CMK (cell line): ENCODE data around the gene AGAP1.

Experiments
- DNase-seq: peaks from one replicate; pipeline ENCODE4 v3.0.0-alpha.2; 2010; ENCODE audit warnings: low read depth

AGAP1 gene

DNA sequence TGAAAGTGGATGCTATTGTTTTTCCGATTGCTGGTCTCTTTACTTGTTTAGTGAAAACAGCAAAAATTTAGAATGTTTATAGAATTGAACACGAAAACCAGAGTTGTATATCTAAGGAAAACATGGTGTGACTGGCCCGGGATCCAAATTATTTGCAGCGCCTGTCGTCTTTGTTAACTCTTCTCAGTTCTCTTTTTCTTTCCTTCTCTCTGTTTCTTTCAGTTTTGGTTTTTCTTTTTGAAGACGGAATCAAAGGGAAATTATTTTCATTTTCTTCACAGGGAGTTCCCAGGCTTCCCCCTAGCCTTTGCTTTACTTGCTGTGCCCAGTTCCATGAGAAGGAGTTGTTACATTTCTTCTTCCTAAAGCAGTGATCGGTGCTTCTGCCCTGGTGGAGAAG lies 76.0 kb downstream of the AGAP1 start:
- DNase-seq = no peak

DNA sequence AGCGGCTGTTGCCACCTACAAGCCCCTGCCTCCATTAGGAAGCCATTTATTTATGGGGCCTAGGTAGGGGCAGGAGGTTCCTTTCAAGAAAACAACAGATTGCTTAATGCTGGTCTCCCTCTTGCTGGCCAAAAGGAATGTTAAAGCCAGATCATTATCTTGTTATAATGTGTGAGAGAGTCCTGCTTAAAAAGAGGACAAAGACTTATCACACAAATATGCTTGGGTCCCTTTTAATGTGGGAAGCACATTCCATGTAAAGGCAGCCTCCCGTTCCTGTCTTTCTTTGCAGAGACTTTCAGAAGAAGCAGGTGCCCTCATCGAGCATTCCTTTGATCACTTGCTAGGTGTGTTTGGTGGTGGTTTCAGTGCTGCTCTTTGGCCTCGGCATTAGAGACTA lies 76.4 kb downstream of the AGAP1 start:
- DNase-seq = no peak

DNA sequence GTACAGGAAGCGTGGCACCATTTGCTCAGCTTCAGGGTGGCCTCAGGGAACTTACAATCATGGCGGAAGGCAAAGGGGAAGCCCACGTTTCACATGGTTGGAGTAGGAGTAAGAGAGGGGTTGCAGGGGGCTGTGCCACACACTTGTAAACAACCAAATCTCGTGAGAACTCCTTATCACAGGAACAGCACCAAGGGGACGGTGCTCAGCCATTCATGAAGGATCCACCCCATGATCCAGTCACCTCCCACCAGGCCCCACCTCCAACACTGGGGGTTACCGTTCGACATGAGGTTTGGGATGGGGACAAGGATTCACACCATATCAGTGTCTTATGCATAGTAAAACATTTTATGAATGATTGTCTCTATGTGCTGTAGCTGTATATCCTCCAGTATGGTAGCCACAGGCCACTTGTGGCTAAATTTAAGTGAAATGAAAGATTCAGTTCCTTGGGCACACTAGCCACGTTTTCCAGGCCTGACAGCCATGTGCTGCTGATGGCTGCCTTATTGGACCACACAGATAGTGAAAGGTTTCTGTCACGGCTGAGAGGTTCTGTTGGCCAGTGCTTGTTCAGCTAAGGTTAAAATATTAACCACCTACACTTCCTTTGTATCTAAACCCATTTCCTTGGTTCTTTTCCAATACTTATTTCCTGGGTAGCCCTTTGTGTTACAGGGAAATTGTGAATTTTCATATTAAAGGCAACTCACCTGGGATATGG lies 77.3 kb downstream of the AGAP1 start:
- DNase-seq = no peak

DNA sequence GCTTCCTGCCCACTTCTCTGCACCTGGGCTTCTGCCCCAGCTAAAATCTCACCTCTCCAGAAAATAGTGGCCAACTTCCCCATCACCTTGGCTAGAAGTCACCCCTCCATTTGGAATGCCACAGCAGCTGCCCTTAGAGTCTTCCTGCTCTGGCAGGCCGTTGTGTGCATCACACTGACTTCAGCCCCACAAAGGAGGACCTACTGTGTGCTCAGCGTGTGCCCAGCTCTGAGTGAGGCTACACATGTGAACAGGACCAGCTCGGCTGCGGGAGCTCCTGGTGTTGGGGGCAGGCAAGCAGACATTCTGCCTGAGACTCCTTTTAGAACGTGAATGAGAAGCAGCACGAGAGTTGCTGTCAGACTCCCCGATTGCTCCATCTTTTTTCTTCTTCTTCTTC lies 78.7 kb downstream of the AGAP1 start:
- no peak for DNase-seq

DNA sequence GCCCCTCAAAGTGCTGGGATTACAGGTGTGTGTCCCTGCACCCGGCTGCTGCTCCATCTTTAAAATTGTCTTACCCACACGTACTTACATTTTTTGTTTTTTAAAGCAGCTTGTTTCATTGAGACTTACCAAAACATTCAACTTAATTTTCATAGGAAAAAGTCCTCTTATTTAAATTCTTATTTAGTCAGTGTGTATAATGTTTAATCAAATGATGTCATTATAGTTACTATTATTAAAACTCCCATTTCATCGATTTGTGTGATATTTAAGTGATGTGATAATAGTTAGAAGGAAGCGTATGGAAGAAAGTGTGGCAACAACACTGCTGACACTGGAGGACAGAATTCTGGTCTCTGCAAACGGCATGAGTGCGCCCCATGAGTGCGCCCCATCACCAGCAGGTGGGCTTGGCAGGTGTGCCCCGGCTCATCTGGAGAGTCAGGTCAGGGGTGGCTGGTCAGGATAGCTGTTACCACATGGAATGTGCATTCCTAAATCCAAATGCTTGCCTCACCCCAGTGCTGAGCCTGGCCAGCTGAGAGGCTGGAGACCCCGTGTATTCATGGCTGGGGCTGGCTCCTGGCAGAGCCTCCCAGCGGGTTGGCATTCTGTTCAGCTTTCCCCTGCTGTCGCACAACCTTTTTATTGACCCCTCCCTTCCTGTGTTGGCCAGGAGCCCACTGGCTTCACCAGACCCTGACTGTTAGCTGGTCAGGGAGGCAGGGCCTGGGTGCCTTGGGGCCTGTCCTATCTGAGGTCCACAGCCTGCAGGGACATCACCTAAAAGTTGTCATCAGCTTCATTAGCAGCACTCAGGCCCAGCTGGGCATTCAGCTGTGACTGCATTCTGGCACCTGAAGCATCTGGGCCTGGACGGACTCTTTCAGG lies 79.7 kb downstream of the AGAP1 start:
- no peak for DNase-seq

DNA sequence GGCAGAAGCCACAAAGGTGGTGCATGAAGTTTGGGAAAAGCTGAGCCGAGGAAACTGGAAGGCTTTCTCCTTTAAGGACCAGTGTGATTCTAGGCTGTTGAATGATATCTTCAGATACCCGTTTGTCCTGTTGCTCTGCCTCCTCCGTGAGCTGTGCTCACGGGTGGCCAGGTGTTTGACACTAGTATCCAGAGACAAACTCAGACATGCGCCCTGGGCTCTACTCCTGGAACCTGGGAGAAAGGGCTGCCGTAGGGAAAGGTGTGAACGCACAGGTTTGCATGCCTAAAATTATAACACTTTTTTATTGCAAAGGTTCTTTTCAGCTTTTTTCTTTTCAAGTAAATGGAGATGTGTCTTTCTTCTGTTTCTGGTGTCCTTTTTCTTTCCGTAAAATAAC lies 81.6 kb downstream of the AGAP1 start:
- no peak for DNase-seq

DNA sequence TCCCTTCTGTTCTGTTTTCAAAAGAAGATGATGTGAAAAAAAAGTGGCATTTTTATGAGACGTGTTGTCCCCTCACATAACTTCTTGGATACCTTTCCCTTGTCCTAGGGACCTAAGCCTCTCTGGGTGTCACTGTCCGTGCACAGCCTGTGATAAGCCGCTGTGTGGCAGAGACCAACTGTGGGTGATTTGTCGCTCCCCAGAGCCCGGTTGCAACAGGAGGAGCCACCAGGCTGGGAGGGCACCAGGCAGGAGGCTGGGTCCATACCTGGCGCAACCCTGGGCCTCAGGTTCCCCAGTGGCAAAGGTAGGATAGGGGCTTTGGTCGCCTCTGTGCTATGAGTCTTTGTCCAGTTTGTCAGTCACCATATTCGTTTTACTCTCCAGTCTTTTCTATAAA lies 82.1 kb downstream of the AGAP1 start:
- DNase-seq = no peak

DNA sequence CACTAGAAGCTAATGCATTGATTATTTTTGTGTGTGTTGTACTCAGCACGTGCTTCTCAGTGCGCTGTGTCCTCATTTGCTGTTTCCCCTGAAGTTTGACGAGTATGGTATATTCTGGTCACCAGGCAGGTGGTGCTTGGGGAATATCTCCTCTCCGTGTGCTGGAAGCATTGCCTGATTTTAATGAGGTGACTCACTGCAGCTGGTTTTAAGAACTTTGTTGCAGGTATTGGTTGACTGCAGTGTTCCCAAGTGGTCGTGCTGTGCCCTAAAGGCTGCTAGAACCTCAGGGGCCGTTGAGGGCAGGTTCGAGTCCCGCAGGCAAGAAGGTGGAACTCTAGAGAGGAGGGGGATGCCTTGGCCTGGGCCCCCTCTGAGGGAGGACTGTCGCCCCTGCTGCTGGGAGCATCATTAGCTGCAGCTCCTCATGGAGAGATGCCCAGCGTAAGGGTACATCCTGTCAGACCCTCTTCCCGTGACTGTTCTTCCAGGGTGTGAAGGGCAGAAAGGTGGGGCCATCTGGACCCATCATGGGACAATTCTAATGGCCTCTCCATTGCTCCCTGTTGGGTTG lies 82.6 kb downstream of the AGAP1 start:
- no peak for DNase-seq

DNA sequence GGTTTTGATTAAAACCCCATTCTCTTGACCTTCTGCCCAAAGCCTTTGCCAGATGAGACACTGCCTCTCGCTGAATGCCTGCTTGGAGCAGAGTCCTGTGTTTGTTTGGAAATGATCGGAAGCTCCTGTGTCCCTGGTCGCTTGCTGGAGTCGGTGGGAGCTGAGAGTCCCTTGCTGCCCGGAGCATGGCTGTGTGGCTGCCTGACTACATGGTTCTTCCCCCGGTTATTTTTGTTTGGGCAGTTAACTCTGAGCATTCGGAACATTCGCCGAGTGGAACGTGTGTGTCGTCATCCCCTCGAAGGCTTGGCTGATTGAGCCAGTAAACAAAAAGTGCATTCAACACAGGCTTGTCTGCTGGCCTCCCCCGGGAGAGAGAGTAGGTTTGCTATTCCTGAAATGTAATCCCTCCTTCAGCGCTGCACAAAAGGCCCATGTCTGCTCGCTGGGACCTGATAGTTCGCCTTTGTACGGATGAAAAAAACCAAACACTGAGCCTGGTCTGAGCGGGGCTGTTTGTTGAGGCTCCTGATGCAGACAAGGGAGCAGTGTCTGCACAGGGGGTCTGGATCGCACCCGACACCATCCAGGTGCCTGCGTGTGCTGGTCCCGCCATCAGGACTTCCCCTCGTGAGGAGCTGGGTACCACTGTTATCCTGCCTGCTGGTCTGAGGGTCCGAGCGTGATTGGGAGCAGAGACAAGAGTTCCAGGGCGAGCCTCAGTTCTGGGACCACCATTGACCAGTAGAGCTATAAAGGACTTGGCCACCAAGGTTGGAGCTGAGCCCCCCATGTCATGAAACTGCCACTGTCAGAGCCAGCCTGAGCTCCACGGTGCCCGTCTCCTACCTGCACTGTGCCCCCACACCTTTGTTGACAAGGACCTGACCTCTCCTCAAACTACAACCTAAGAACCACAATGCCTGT lies 83.8 kb downstream of the AGAP1 start:
- no peak for DNase-seq

DNA sequence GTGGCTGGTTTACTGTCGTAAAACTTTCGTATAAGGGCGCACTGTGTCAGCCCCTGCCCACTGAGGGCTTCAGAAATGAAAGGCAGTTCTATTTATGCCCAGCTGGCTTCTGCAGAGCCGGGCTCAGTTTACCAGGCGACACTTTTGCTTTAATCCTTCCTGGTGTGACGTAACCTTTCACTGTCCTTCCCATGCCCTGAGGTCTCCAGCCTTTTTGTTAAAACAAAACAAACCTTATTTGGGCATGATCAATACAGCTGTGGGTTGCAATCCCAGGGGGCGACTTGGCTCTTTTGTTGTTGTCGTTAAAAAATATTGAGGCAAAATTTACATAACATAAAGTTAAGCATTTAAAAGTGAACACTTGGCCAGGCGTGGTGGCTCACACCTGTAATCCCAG lies 85.3 kb downstream of the AGAP1 start:
- no peak for DNase-seq

DNA sequence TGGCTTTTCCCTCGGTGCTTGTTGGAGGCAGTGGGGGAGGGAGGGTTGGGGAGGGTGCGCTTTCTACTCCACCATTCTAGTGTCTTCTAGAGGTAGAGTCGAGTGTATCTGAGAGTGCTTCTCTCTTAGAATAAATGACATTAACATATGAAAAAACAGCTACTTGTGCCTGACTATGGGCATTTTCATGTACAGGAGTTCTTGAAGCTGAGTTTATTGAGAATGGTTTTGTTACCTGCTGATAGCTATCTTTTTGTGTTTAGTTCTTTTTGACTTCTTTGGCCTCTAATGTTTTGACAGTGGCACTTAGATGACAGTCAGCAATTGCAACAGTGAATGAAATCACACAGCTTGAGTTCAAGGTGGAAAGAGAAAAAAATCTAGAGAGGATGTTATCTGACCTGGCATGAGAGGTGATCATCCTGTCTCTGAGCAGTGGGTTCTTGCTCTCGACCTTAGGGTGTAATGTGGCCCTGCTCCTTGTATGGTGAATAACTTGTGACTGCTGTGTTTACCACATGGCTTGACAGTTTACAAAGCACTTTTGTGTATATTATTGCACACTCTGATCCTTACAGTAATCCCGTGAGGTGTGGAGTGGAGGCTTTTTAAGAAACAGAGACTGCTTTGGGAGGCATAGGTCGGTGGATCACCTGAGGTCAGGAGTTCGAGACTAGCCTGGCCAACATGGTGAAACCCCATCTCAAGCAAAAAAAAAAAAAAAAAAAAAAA lies 86.7 kb downstream of the AGAP1 start:
- DNase-seq = no peak

DNA sequence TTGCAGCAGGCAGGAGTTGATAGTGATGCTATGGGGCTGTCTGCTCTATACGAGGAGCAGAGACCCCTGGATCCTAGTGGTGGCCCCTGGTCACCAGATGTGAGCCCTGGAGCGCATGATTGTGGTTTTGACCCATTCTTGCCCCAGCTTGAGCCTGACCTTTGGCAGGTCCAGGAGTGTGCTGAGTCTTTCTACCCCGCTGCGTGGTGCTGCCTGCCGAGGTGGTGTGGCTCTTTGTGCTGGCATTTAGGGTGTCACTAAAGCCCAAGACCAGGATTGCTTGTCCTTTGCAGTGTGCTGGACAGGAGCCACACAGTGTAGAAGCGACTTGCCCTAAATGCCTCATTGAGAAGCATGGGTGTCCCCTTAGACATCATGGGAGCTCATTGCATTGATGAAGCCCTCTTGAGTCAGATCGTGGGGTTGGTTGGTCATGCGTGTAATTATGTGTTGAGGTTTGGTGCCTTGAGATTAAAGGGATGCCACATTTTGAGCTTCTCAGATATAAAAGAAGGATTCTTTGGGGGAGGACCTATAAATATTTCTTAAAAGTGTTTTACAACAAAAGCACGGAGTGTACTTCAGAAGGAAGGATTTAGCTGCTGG lies 88.3 kb downstream of the AGAP1 start:
- no peak for DNase-seq

DNA sequence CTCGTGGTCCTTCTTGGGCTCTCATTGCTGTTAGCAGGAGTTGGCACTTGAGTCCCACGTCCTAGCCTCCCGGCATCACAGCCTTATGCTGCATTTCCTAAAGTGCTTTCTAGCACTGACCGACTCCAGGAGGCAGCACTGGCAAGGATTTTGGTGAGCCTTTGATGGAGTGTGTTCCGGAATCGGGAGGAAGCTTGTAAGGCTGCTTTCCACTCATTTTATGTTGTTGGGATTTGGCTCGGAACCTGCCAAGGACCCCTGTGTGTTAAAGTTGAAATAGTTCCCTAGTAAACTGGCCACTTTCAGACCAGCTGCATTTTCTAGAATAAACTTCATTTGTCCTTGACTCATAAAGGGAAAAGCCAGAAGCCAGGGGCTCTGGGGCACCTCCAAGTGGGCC lies 88.9 kb downstream of the AGAP1 start:
- DNase-seq = no peak

DNA sequence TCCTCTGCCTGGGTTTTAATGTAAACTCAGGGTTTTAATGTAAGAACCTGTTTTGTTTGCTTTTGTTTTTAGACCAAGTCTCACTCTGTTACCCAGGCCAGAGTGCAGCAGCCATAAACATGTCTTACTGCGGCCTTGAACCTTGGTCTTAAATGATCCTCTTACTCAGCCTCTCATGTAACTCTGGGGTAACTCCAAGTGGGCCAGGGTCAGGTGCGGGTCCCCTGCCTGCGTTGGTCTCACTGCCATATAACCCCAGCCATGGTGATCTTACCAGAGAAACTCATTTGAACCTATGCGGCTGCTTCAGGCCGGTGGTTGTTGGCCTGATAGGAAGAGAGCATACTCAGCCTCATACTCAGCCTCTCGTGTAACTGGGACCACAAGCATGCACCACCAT lies 89.3 kb downstream of the AGAP1 start:
- no peak for DNase-seq

DNA sequence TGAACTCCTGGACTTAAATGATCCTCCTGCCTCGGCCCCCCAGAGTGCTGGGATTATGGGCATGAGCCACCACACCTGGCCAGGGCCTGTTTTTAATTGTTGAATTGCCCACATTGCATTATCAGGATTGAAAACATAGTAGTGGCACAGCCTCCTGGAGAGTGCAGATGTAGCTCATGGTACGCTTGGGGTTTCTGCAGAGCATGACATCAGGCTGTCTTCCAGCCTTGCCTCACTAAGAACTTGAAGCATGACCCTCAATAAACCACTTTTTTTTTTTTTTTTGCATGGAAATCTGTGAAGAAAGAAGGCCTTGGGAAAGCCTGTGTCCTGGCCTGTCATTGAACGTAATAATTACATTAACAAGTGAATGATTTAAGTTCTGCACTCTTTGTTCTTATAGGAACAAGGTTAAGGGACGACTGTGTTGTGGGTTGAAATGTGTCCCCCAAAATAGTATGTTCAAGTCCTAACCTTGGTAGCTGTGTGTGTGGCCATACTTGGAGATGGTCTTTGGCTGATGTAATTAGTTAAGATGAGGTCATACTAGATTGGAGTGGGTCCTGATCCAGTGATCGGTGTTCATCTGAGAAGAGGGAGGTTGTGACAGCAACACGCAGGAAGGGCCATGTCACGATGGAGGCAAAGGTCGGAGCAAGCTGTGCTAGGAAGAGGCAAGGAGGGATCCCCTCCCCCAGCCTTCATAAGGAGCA lies 90.2 kb downstream of the AGAP1 start:
- DNase-seq = no peak

DNA sequence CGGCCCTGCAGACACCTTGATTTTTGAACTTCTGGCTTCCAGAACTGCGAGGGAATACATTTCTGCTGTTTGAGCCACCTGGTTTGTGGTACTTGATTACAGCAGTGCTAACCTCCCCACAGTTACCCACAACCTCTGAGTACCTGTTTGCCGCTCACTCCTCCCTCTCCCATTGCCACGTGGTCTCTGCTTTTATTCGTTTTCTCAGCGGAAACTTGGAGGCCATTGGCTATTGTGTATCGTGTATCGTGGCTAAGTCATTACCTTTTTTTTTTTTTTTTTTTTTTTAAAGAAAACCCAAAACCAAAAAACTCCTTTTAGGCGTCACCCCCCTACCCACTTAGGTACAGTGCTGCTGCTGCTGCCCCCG lies 90.8 kb downstream of the AGAP1 start:
- DNase-seq = no peak

DNA sequence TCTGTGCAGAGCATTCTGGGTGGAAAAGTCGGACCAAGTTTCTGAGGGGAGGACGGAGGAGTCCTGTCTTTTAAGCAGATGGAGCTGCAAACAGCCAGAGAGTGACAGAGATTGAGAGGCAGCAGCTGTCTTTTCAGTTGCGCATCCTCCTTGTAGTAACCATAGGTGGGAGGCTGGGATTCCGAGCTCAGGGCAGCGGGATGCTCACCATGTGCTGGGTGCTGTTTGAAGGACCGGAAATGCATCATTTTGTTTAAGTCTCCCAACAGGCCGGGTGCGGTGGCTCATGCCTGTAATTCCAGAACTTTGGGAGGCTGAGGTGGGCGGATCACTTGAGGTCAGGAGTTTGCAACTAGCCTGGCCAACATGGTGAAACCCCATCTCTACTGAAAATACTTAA lies 93.4 kb downstream of the AGAP1 start:
- no peak for DNase-seq

DNA sequence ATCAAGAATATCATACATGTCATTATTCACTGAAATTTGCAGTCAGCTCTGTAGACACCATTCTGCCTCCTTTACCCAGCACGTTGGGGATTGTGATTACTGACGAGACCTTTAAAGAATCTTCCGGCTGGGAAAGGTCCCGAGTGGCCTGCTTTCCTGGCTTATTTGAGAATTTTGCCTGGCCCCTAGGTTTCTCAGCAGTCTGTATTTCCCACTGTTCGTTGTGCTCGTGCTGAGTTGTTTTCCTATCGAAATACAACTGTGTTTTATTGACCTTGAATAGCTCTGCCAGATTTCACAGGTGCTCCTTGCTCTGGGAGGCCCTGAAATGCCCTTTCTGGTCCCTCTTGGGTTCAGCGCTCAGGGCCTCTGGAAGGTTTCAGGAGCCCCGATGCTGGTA lies 94.9 kb downstream of the AGAP1 start:
- no peak for DNase-seq

DNA sequence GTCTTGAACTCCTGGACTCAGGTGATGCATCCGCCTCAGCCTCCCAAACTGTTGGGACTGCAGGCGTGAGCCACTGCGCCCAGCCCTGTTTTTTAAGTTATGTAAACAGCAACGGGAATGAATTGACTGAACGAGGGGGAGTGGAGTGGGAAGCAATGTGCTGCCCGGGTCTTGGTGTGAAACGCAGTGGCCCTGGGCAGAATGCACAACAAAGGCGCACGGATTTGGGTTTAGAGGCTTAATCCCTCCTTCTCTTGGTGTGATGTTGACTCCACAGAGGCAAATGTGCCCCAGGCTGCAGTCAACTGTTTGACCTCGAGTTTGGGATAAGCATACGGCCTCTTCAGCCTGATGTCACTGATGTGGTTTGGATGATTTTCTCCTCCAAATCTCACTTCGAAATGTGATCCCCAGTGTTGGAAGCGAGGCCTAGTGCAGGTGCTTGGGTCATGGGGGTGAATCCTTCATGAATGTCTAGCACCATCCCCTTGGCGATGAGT lies 97.4 kb downstream of the AGAP1 start:
- no peak for DNase-seq

DNA sequence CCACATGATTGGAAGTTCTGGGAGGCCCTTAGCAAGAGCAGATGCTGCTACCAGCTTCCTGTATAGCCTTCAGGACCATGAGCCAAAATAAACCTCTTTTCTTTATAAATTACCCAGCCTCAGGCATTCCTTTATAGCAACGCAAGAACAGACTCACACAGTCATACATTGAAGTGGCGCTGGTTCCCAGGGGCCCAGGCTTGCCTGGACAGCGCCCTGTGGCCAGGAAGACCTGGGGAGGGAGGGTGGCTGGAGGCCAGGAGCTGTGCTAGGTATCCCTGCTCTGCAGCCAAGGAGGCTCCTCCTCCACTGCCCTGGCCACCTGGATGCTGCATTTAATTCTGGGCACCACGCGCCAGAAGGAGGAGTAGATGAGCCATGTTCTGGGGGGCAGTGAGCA lies 98.1 kb downstream of the AGAP1 start:
- DNase-seq = no peak
